ENCODE results near the gene LGALS8. TPM values are rescaled to one million over a fixed set of nuclear protein-coding genes. Genes with fewer than 3 reads are reported as not detected.

LGALS8 gene
- total RNA-seq, 1 donor from 2014 or later, result 72.3 TPM

- intact Hi-C loops (cut with DNase I), result no loop called here
- no peak for DNase-seq
- Histone ChIP-seq H3K4me1 (peaks cover 15% of the 10 kb centered on the region), H3K27ac (no peak overlapping the region), H3K36me3 (peaks cover 64% of the 10 kb centered on the region), H3K4me3 (no peak overlapping the region), H3K27me3 (ENCODE audit: low read depth) (no peaks in the 10 kb centered on the region), H3K9me3 (no peaks in the 10 kb centered on the region)
- TF ChIP-seq, protein P1, sequence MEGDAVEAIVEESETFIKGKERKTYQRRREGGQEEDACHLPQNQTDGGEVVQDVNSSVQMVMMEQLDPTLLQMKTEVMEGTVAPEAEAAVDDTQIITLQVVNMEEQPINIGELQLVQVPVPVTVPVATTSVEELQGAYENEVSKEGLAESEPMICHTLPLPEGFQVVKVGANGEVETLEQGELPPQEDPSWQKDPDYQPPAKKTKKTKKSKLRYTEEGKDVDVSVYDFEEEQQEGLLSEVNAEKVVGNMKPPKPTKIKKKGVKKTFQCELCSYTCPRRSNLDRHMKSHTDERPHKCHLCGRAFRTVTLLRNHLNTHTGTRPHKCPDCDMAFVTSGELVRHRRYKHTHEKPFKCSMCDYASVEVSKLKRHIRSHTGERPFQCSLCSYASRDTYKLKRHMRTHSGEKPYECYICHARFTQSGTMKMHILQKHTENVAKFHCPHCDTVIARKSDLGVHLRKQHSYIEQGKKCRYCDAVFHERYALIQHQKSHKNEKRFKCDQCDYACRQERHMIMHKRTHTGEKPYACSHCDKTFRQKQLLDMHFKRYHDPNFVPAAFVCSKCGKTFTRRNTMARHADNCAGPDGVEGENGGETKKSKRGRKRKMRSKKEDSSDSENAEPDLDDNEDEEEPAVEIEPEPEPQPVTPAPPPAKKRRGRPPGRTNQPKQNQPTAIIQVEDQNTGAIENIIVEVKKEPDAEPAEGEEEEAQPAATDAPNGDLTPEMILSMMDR (IDR thresholded peaks at IDR 0.05), result no peak
- no peak for ATAC-seq
Observed at GRCh38 chr1:236530959-236531358, 7.2 kb downstream of the LGALS8 start.

DNA sequence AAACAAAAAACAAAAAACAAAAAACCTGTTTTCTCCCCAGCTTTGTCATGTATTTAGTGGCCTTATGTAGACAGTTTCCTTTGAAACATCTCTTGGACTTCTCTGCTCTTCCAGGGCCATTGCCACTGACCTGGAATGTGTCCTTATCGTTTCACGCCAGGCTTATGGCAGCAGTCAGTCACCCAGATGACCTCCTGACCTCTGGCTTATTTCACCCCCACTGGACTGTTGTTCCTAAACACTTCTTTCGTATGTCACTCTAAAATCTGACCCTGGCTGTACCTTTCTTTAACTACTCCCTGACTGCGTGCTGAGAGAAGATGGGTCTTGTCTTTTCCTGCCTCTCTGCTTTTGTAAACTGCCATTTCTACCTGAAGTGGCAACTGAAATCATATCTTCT, 9.1 kb downstream of the LGALS8 start:
- Histone ChIP-seq H3K4me3 (no peak overlapping the region), H3K36me3 (peaks cover 59% of the 10 kb centered on the region), H3K4me1 (peaks cover 15% of the 10 kb centered on the region), H3K27me3 (ENCODE audit: low read depth) (no peaks in the 10 kb centered on the region), H3K27ac (no peak overlapping the region), H3K9me3 (no peaks in the 10 kb centered on the region)
- intact Hi-C loops (cut with DNase I), result no loop called here
- TF ChIP-seq, protein P1 (IDR thresholded peaks at IDR 0.05), result no peak
- ATAC-seq (no peak), DNase-seq (no peak)

DNA sequence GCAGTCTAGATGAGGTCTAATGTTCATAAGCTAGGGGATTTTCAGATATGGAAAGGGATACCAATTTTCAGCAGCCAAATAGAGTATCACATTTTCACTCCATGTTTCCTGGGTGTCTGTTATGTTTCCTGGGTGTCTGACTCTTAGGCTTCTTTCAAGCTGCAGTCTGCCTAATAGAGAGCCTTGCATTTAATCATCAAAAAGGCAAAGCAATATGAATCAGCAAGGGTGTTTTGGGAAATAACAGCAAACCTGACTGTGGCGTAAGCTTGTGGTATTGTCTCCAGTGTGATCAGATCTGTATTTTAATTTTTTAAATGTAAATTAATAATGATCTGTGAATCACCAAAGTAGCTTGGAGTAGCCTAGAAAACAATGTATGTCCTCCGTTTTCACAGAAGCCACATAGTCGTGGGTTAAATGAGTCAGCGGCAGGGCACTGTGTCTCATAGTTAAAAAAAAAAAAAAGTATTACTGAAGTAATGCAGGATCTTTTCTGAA, 10.4 kb downstream of the LGALS8 start:
- TF ChIP-seq, protein P1 (IDR thresholded peaks at IDR 0.05), result no peak
- intact Hi-C loops (cut with DNase I), result no loop called here
- DNase-seq (no peak), ATAC-seq (no peak)
- Histone ChIP-seq H3K4me3 (no peak overlapping the region), H3K36me3 (peaks cover 61% of the 10 kb centered on the region), H3K9me3 (no peaks in the 10 kb centered on the region), H3K4me1 (peaks cover 15% of the 10 kb centered on the region), H3K27me3 (ENCODE audit: low read depth) (no peaks in the 10 kb centered on the region), H3K27ac (no peak overlapping the region)

GRCh38 chr1:236535190-236535589, 11.4 kb downstream of the LGALS8 start:
- ATAC-seq, result no peak
- Histone ChIP-seq H3K27ac (no peak overlapping the region), H3K4me1 (peaks cover 15% of the 10 kb centered on the region), H3K4me3 (no peak overlapping the region), H3K9me3 (no peaks in the 10 kb centered on the region), H3K36me3 (peaks cover 65% of the 10 kb centered on the region), H3K27me3 (ENCODE audit: low read depth) (no peaks in the 10 kb centered on the region)
- TF ChIP-seq, protein P1 (IDR thresholded peaks at IDR 0.05), result no peak
- intact Hi-C loops (cut with DNase I), result no loop called here
- DNase-seq, result no peak

DNA sequence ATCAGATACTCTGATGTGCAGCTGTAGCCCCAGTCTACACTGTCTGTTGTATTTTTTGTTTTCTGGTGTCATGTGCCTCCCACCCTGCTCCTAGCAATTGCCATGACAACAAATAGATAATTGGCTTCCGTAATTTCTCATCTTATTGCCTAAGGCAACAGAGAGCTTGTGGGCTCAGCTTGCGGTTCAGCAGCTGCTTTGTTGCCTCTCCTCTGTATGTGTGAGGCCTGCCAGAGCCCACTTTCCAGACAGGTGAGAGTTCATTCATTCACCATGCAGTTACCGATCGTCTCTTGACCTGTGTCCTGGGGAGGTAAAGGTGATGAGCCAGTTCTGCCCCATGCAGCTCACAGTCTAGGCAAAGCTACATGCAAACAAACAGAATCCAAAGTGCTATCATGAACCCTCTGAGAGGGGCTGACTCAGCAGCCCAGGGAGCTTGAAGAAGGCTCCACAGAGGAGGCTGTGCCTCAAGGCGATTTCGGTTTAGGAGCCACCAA, 11.9 kb downstream of the LGALS8 start:
- TF ChIP-seq, protein P1 (IDR thresholded peaks at IDR 0.05), result no peak
- H3K27me3 ChIP-seq (ENCODE audit: low read depth), result no peaks in the 10 kb centered on the region

More for the DNA sequence above, 11.9 kb downstream of the LGALS8 start:
- no peaks in the 10 kb centered on the region for H3K9me3 ChIP-seq
- no peak overlapping the region for H3K4me3 ChIP-seq
- DNase-seq, result no peak
- intact Hi-C loops (cut with DNase I), result no loop called here
- H3K4me1 ChIP-seq, result peaks cover 15% of the 10 kb centered on the region
- no peak overlapping the region for H3K27ac ChIP-seq
- H3K36me3 ChIP-seq, result peaks cover 69% of the 10 kb centered on the region
- ATAC-seq, result no peak
